HuH-7 (cell line): ENCODE results near the gene JOSD2.

ENCODE experiments used
- DNase-seq: peaks from one replicate; pipeline ENCODE4 v3.0.0; 2011; ENCODE audit warnings: low spot score

The JOSD2 gene

DNA sequence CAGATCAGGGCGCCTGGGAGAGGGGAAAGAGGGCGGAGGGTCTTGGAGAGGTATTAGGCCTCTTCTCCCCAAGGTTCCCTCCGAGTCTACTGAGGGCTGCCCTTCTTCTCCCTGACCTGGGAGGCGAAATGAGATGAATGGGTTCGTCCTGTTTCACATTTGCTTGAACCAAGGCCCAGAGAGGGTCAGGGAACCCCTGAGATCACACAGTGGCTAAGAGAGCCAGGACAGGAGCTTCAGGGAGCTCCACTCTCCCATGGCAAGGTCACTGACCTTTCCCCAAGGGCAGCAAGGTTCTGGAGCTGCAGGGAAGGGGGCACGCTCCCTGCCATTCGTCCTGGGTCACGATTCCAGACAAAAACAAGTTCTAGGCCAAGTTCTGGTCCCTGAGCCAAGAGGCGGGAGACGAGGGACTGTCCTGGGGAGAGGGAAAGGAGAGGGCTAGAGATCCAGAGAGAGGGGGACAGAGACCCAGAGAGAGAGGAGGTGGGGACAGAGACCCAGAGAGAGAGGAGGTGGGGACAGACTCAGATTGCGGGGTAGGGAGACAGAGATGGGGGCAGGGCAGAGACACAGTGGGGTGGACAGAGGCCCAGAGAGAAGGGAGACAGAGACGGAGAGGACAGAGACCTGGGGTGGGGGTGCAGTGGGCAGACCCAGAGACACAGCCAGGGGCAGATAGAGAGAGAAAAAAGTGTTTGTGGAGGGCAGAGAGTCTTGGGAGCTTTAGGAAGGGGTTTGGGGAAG lies 2.2 kb upstream of the JOSD2 start:
- DNase-seq, result no peak

DNA sequence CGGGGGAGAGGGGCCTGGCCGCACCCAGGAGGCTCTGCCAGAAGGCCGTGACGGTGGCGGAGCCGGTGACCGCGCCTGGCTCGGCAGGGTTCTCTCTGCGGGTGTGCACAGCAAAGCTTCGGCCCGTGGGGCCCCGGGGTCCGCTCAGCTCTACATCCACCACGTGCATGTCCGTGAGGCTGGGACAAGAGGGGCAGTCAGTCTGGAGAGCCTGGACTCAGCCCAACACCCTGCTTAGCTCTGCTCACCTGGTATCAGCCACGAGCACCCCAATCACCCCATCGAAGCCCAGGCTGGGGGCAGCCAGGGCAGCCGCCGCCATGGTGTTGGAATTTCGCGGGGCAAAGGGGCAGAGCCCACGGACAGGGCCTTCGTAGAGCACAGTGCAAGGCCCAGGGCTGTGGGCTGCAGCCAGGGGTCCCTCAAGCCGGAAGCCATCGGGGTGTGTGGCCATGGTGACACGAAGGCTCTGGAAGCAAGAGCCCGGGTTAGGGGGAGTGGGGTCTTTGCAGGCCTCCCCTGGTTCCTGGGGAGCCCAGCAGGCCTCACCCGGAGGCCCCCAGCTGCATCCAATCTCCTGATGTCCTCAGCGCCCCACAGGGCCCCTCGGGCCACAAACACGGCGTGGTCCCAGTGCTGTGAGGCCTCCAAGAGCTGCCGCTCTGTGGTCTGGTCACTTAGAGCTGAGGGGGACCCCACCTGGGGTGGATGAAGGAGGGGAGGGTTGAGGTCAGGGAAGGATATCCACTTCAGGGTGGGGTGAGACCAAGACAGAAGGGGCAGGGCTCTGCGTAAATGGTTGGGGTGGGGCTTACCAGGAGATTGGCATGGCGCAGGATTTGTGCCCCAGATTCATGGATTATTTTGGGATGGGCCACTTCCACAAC lies 1.4 kb upstream of the JOSD2 start:
- no peak for DNase-seq

DNA sequence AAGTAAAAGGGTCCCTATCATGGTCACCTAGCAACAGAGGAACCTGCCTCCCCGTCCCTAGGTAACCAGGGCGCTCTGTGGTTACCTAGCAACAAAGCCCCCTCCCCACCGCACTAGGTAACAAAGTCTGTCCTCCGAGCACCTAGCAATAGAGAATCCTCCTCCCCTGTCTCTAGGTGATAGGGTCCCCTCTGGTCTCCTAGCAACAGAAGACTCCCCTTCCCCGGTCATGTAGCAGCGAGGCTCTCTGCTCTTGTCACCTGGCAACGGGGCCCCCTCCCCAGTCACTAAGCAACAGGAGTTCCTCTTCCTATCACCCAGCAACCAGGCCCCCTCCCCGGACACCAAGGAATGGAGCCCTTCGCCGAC lies 307 bp downstream of the JOSD2 start:
- no peak for DNase-seq

DNA sequence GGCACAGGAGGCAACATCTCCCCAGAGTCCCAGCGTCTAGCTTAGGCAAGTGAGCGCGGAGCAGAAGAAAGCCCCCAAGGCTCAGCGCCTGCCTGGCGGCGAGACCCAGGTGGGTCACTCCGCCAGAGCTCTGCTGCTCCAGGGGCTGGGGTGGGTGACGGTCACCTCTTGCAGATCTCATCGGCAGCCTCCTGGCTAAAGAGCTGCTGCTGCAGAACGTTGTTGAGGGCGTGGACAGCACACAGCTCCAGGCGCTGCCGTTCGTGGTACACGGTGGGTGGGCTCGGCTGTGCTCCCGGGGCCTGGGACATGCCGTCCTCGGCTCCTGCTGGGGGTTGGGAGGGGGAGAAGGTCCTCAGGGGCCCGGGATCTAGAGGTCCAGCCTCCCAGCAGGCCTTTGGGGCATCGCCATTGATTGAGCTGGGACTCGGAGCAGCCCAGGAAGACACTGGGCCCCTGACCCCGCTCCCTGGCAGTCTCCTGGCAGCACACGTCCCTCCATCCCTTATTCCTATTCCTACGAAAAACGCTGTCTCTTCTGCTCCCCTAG lies 795 bp downstream of the JOSD2 start:
- no peak for DNase-seq

DNA sequence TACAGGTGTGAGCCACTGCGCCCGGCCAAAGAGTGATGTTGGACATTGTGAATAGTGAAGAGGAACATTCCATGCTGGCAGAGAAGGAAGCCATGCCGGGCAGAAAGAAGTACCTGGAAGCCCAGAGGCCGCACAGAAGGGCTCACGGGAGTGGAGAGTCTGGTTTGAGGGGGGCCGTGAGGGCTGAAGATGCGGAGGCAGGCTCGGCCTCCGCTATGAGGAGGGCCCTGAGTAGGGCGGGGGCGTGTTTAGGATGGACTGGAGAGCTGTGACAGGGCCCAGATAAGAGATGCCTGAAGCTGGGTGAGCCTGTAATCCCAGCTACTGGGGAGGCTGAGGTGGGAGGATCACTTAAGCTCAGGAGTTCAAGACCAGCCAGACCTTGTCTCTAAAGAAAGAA lies 1.6 kb downstream of the JOSD2 start:
- DNase-seq, result no peak

DNA sequence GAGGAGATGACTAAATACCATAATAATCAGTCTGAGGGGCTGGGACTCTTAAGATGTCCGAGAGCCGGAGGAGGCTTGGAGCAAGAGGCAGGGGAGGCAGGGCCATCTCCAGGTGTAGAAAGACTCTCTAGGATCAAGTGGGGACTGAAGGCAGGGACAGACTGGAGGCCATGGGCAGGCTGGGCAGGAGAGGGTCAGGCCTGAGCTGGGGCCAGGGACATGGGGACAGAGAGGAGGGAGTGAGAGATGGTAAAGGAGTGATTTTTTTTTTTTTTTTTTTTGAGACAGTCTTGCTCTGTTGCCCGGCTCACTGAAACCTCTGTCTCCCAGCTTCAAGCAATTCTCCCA lies 2.2 kb downstream of the JOSD2 start:
- no peak for DNase-seq

DNA sequence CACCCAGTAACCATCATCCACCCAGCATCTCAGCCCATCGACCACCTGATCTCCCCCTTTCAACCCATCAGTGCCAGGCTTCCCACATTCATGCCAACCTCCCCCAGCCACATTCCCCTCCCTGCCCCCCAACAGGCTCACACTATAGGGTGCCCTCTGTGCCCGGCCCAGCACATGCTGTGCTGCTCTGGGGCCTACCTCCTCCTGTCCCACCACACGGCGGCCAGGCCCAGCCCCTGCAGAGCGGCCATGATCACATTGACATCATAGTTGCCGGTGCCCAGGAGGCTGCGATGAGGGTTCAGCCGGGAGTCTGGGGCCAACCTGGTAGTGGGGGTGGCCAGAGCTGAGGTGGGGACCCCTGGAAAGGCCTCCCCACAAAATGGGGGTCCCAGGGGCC lies 3.6 kb downstream of the JOSD2 start:
- DNase-seq, result no peak

GRCh38 chr19:50506700-50507099 lies 4.3 kb downstream of the JOSD2 start:
- no peak for DNase-seq

DNA sequence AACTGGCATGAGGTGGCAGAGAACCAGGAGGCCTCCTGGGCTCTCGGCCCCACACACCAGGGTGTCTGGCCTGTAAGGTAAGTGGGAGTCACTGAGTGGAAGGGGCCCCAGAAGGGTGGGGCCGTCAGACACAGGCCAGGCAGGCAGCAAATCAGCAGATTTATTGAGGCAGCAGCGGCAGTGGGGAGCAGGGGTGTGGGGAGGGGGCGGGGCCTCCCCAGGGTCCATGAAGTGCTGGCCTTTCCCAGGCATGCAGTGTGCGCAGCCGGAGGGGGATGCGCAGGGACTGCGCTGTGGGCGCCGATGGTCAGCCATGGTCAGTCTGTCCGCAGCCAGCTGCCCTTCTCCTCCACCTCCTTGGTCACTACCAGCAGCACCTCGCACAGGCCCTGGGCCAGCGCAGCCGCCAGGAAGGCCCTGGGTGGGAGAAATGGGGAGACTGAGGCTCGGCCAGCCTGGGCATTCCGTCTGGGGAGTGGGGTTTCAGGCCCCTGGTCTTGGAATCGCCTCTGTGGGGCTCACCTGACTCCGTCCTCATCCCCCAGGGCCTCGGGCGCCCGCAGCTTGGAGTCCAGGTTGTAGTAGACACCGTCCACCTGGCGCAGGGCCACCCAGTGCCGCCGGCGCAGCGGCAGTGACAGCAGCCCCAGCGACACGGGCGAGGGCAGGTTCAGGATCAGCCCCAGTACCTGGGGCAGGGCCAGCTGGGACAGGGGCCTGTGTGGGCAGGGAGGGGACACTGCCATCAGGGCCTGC lies 5.0 kb downstream of the JOSD2 start:
- DNase-seq, result no peak

- DNase-seq, result no peak
Measured at GRCh38 chr19:50501568-50502475, 9.2 kb downstream of the JOSD2 start.

GRCh38 chr19:50501186-50501567 lies 9.8 kb downstream of the JOSD2 start:
- DNase-seq, result no peak

GRCh38 chr19:50500753-50501151 lies 10.2 kb downstream of the JOSD2 start:
- DNase-seq, result no peak

DNA sequence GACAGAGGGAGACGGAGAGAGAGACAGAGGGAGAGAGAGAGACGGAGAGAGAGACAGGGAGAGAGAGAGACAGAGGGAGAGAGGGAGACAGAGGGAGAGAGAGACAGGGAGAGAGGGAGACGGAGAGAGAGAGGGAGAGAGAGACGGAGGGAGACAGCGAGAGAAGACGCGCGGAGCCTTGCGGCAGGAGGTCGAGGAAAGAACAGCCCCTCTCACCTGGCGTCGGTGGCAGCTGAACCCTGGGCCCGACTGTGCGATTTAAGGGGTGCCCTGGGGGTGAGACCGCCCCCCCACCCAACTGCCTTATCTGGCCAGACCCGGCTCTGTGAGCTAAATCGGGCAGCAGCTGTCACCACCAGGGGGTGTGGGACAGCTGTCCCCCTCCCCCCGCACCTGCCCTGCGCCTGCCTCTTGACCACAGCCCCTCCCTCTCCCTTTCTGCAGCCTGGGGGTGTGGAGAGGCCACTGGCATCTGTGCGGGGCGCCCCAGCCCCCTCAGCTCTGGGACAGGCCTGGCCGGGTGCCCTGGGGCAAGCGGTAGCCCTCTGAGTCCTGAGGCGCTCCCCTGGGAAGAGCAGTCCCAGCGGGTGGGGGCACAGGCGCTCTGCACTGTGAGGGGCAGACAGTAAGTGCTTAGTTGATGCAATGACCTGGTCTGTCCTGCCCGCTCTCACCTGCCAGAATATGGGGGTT lies 10.8 kb downstream of the JOSD2 start:
- DNase-seq, result no peak

DNA sequence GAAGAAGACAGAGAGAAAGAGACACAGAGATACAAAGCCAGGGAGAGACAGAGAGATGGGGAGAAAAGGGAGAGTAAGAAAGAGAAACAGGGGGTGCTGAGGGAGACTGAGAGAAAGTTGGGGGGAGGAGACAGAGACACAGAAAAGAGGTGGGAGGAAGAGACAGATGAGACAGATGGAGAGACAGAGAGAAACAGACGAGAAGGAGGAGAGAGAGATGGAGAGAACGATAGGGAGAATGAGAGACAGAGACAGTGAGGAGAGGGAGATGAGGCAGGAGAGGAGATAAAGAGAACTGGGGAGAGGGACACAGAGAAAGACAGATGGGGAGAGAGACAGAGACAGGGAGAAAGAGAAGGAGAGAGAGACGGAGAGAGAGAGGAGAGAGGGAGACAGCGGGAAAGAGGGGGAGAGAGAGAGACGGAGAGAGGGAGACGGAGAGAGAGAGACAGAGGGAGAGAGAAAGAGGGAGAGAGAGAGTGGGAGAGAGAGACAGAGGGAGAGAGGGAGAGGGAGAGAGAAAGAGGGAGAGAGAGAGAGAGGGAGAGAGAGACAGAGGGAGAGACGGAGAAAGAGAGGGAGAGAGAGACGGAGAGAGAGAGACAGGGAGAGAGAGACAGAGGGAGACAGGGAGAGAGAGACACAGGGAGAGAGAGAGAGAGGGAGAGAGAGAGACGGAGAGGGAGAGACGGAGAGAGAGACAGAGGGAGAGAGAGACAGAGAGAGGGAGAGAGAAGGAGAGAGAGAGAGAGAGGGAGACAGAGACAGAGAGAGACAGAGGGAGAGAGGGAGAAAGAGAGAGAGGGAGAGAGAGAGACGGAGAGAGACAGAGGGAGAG lies 12.6 kb downstream of the JOSD2 start:
- DNase-seq, result no peak

DNA sequence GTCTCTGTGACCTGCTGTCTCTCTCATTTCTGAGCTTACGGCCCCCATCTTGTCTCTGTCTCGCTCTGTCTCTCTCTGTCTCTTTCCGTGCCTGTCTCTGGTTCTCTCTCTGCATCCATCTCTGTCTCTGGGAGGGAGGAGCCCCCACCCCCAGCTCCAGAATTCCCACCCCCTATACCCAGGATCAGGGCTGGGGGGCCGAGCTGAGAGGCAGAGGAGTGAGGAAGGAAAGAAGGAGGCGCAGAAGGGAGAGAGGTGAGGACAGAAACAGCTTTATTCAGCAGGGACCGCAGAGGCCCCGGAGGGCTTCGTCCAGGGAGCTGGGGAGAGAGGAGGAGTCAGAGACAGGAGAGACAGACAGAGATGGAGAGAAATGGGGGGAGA lies 14.0 kb downstream of the JOSD2 start:
- no peak for DNase-seq

- DNase-seq, result peak; percentile 58
Measured at GRCh38 chr19:50496189-50497021, 14.6 kb downstream of the JOSD2 start.

DNA sequence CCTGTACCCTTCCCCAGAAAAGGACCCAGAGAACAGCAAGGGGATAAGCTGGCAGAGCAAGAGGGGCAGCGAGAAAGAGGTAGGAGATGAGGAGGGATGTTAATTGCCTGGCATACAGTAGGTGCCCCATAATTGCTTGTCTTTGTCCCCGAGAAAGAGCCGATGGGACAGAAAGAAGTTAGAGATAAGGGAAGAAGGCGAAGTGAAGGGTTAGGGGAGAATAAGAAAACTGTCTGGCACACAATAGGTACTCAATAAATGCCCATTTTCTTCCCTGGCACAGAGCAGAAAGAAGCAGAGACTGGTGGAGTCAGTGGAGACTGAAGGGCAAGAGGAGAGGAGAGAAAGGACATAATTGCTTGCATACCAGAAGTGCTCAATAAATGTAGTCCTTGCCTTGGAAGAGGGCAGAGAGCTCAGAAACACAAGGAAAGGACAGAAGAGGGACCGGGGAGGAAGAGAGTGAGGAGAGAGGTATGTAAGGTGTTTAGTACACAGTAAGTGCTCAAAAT lies 15.9 kb downstream of the JOSD2 start:
- no peak for DNase-seq

DNA sequence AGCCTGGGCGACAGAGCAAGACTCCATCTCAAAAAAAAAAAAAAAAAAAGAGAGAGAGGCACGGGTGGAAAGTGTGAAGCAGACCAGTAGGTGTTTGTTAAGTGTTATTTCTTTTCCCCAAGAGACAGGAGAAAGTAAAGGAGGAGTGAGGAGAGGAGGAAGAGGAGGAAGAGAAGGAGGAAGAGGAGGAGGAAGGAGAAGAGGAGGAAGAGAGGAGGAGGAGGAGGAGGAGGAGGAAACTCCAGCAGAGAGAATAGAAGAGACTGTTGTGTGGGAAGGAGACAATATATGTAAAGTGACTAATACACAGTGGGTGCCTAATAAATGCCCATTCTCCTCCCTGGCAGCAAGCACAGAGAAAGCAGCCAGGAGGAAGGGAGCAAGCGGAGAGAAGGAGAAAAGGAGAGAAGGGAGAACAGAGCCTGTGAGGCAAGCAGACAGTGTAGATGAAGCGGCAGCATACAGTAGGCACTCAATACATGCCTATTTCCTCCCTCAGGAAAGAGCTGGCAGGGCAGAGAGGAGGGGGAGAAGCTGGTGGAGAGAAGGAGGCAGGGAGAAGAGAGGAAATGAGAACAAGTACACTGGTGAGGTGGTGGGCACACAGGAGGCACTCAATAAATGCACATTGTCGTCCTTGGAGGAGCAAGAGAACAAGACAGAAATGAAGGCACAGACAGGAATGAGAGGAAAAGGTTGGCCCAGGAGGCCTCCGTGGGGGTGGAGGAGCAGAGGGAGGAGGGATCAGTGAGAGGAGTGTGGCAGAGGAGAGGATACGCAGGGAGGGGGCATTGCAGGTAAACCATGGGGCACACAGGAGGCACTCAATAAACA lies 16.6 kb downstream of the JOSD2 start:
- DNase-seq, result no peak
